Large intestine (tissue), 3 donors: Measurements from ENCODE around the gene IFIT3. TPM values are rescaled to one million over a fixed set of nuclear protein-coding genes. Genes with fewer than 3 reads are reported as not detected.
"Not testable (repeated sequence)": the region's sequence is repeated elsewhere in the genome, so short reads cannot be mapped to it uniquely, and the experiment has no call there.

Experiments used
- DNase-seq, 2 donors: peaks; one replicate each; pipeline versions ENCODE4 v3.0.0 to v3.0.0-alpha.2; 2013
- H3K27ac ChIP-seq: one replicate; pipeline ENCODE4 v1.5.1; 2013; ENCODE audit warnings: low read length
- H3K27me3 ChIP-seq: 2 replicates; pipeline ENCODE4 v1.6.1; 2013; ENCODE audit warnings: low read length; ENCODE audit not compliant: control insufficient read depth, insufficient read depth
- H3K36me3 ChIP-seq: 2 replicates; pipeline ENCODE4 v1.6.1; 2013; ENCODE audit warnings: low read length; ENCODE audit not compliant: control insufficient read depth, insufficient read depth
- H3K4me1 ChIP-seq: one replicate; pipeline ENCODE4 v1.6.1; 2013; ENCODE audit warnings: low read length; ENCODE audit not compliant: control insufficient read depth, insufficient read depth
- H3K4me3 ChIP-seq: one replicate; pipeline ENCODE4 v1.5.1; 2013; ENCODE audit warnings: low read length
- H3K9me3 ChIP-seq: one replicate; pipeline ENCODE4 v1.6.1; 2013; ENCODE audit warnings: mild to moderate bottlenecking, low read depth, low read length, moderate library complexity; ENCODE audit not compliant: control insufficient read depth
- WGBS: methylation state at CpG from one replicate; pipeline ENCODE4 v1.1.5; 2013; ENCODE audit warnings: low lambda C conversion rate; ENCODE audit not compliant: insufficient coverage; 5-methylcytosine and 5-hydroxymethylcytosine counted together
- polyA plus RNA-seq: library from polyadenylated mRNA; unstranded; fragments of 120-200 nt; gene quantifications from one replicate; pipeline ENCODE4 v1.2.1, GENCODE V29; 2013

The IFIT3 gene
- polyA plus RNA-seq, 1 donor, result 24.0 TPM

- peaks cover 49% of the 10 kb centered on the region for H3K4me1 ChIP-seq
Measured at GRCh38 chr10:89331487-89332122, 3.8 kb downstream of the IFIT3 start.

GRCh38 chr10:89332123-89332633 is 4.4 kb downstream of the IFIT3 start:
- Histone ChIP-seq H3K27ac (peak overlapping the region; percentile 90), H3K4me1 (peaks cover 49% of the 10 kb centered on the region), H3K4me3 (peak overlapping the region; percentile 40), H3K9me3 (no peaks in the 10 kb centered on the region), H3K36me3 (no peaks in the 10 kb centered on the region), H3K27me3 (no peaks in the 10 kb centered on the region)
- peak; percentile 77 to 91 for DNase-seq
- 0% methylated on average over 2 of the region's 5 CpGs for WGBS

More at GRCh38 chr10:89331487-89332122, 3.8 kb downstream of the IFIT3 start:
- Histone ChIP-seq H3K27ac (peak overlapping the region; percentile 90), H3K4me3 (peak overlapping the region; percentile 40)
- not testable (repeated sequence) for DNase-seq, H3K9me3 ChIP-seq, H3K36me3 ChIP-seq, H3K27me3 ChIP-seq
- WGBS, result no CpG with 5 or more reads among the region's 14 CpGs

GRCh38 chr10:89335226-89335625 is 7.4 kb downstream of the IFIT3 start:
- Histone ChIP-seq H3K4me1 (peaks cover 45% of the 10 kb centered on the region), H3K36me3 (peaks cover 25% of the 10 kb centered on the region), H3K27me3 (no peaks in the 10 kb centered on the region), H3K4me3 (no peak overlapping the region), H3K27ac (peak overlapping the region; percentile 2), H3K9me3 (no peaks in the 10 kb centered on the region)
- no CpG with 5 or more reads among the region's 3 CpGs for WGBS
- DNase-seq, result peak in 1 of 2 donors; percentile 20

GRCh38 chr10:89336241-89336640 is 8.4 kb downstream of the IFIT3 start:
- no peak overlapping the region for H3K4me3 ChIP-seq
- no peaks in the 10 kb centered on the region for H3K27me3 ChIP-seq
- H3K4me1 ChIP-seq, result peaks cover 42% of the 10 kb centered on the region
- peaks cover 25% of the 10 kb centered on the region for H3K36me3 ChIP-seq
- DNase-seq, result no peak
- WGBS, result 80% methylated on average over 1 of the region's 3 CpGs
- H3K27ac ChIP-seq, result no peak overlapping the region
- no peaks in the 10 kb centered on the region for H3K9me3 ChIP-seq

GRCh38 chr10:89337484-89337883 is 9.7 kb downstream of the IFIT3 start:
- H3K4me3 ChIP-seq, result no peak overlapping the region
- no peak overlapping the region for H3K27ac ChIP-seq
- no CpG with 5 or more reads among the region's 6 CpGs for WGBS

GRCh38 chr10:89338713-89339112 is 10.9 kb downstream of the IFIT3 start:
- H3K4me1 ChIP-seq, result peaks cover 35% of the 10 kb centered on the region
- no peak overlapping the region for H3K4me3 ChIP-seq
- DNase-seq, result no peak
- no peaks in the 10 kb centered on the region for H3K27me3 ChIP-seq
- peaks cover 25% of the 10 kb centered on the region for H3K36me3 ChIP-seq
- WGBS, result 90% methylated on average over 2 of the region's 3 CpGs
- no peaks in the 10 kb centered on the region for H3K9me3 ChIP-seq
- no peak overlapping the region for H3K27ac ChIP-seq

More at GRCh38 chr10:89337484-89337883, 9.7 kb downstream of the IFIT3 start:
- H3K4me1 ChIP-seq, result peaks cover 37% of the 10 kb centered on the region
- no peak for DNase-seq
- H3K27me3 ChIP-seq, result no peaks in the 10 kb centered on the region
- peaks cover 25% of the 10 kb centered on the region for H3K36me3 ChIP-seq
- no peaks in the 10 kb centered on the region for H3K9me3 ChIP-seq

- H3K9me3 ChIP-seq, result no peaks in the 10 kb centered on the region
- H3K27ac ChIP-seq, result peak overlapping the region; percentile 48
- WGBS, result no CpG with 5 or more reads among the region's 4 CpGs
- H3K4me3 ChIP-seq, result no peak overlapping the region
- H3K4me1 ChIP-seq, result peaks cover 31% of the 10 kb centered on the region
- no peaks in the 10 kb centered on the region for H3K27me3 ChIP-seq
- DNase-seq, result no peak
- H3K36me3 ChIP-seq, result peaks cover 25% of the 10 kb centered on the region
Measured at GRCh38 chr10:89339875-89340274, 12.1 kb downstream of the IFIT3 start.

GRCh38 chr10:89341649-89342048 is 13.9 kb downstream of the IFIT3 start:
- no peak for DNase-seq
- peaks cover 25% of the 10 kb centered on the region for H3K36me3 ChIP-seq
- H3K4me1 ChIP-seq, result peaks cover 28% of the 10 kb centered on the region
- H3K4me3 ChIP-seq, result no peak overlapping the region
- H3K27me3 ChIP-seq, result no peaks in the 10 kb centered on the region
- H3K27ac ChIP-seq, result peak overlapping the region; percentile 89
- H3K9me3 ChIP-seq, result no peaks in the 10 kb centered on the region
- WGBS, result 100% methylated on average over 3 of the region's 3 CpGs

- Histone ChIP-seq H3K4me1 (peaks cover 28% of the 10 kb centered on the region), H3K27ac (peak overlapping the region; percentile 23)
- DNase-seq, result no peak
Measured at GRCh38 chr10:89342206-89342958, 14.6 kb downstream of the IFIT3 start.

GRCh38 chr10:89343089-89343767 is 15.4 kb downstream of the IFIT3 start:
- DNase-seq, result no peak
- Histone ChIP-seq H3K27me3 (no peaks in the 10 kb centered on the region), H3K27ac (peak overlapping the region; percentile 5), H3K36me3 (peaks cover 18% of the 10 kb centered on the region), H3K4me3 (no peak overlapping the region), H3K9me3 (no peaks in the 10 kb centered on the region), H3K4me1 (peaks cover 30% of the 10 kb centered on the region)
- no CpG with 5 or more reads among the region's 5 CpGs for WGBS

More at GRCh38 chr10:89342206-89342958, 14.6 kb downstream of the IFIT3 start:
- no peak overlapping the region for H3K4me3 ChIP-seq
- no peaks in the 10 kb centered on the region for H3K27me3 ChIP-seq
- no peaks in the 10 kb centered on the region for H3K9me3 ChIP-seq
- WGBS, result no CpG with 5 or more reads among the region's 3 CpGs
- H3K36me3 ChIP-seq, result peaks cover 23% of the 10 kb centered on the region
